HUDEP-2 (cell line): ENCODE data around the gene PTCH1.

Experiments used
- DNase-seq, 76 experiments: peaks; one replicate each; lab custom pipeline; 2025; ENCODE audit not compliant: unreplicated experiment in 76 of 76; lab: John Stamatoyannopoulos, UW

The PTCH1 gene

DNA sequence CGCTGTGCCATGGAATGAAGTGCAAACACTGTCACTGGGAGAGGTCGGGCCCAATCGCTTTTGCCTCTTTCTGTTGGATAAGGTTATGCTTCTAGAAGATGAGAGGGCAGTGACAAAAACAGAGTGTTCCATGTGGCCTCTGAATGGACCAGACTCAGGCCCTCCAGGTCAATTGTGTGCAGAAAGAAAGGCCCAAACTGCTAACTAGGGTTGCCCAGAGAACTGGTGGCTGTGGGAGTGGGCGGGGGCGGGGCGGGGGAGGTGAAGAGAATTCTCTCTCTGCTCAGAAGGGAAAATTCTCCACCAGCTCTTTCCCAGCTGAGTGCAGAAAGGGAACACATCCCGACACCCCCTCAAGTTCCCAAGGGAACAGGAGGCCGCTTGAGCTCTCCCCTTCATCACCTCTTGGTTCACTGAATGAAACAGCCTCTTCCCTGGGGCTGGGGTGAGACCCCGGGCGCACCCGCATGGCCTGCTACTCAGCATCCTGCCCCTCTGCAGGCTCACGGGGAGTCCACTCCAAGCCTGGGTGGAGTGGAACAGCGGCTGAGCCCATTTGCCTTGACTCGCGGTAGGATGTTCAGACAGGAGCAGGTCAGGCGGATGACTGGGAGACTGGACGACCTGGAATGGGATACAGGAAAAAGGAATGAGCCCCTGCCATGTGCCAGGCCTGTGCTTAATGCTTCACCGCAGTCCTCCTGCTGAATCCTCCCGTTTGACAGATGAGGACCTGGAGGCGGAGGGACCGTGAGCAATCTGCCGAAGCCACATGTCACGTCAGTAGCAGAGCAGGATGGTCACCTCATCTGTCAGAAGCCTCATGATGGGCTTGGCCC lies 105.5 kb downstream of the PTCH1 start:
- no peak for DNase-seq

DNA sequence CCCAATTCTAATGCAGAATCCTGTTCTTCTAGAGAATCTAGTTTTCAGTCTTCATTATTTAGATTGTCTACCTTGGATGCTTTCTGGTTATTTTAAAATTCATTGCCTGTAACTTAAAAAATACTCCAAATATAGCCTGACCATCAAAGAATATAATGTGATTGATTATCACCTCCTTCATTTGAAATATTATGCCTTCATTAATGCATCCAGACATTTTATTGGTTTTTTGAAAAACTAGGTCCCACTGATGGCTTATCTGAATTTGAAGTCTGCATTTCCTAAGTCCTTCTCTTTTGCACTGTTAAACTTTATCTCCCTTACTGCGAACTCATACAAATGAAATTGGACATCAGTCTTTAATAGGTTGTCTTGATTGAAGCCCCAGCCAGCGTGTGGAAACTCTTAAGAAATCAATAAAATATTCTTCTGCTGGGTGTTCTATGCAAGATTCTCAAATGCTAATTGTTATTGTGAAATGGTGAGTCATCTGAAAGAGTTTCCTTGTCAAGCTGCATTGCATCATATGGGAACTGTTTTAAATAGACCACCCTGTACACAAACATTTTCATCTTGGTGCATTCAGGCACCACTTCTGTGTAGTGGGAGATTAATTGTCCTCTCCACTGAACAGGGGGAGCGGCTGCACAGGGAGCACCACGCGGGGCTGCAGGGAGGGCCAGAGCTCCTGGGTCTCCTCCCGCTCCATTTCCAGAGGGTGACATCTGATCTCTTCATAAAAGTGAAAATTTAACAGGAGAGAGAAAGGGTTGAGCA lies 106.9 kb downstream of the PTCH1 start:
- no peak for DNase-seq

DNA sequence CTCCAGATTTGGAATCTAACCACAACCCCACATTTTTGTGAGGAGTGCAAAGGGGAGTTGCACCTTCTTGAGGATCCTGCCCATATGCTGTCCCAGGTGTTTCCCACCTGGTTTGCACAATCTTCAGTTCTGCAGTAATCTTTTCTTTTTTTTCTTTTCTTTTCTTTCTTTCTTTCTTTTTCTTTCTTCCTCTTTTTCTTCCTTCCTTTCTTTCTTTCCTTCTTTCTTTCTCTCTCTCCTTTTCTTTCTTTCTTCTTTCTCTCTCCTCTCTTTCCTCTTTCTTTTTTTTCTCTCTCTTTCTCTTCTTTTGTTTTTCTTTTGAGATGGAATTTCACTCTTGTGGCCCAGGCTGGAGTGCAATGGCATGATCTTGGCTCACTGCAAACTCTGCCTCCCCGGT lies 109.2 kb downstream of the PTCH1 start:
- no peak for DNase-seq

- no peak for DNase-seq
Measured at GRCh38 chr9:95406121-95406520, 110.7 kb downstream of the PTCH1 start.

DNA sequence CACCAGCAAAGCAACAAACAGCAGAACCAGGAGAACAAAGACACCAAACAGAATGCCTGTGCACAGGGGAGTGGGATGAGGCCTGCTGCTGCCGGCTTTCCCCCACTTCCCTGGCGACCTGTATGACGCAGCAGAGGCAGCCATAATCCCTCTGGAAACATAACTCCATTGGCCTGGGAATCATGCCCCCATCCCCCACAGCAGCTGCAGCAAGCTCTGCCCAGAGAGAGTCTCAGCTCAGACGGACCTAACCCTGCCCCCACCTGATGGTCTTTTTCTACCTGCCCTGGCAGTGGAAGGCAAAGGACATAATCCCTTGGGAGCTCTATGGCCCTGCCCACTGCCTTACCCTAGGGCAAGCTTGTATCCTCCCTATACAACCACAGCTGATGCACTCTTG lies 117.5 kb downstream of the PTCH1 start:
- DNase-seq: no peak
